ENCODE measurements around the gene ZC3H12A. TPM values are rescaled to one million over a fixed set of nuclear protein-coding genes. Genes with fewer than 3 reads are reported as not detected.

ZC3H12A gene
- total RNA-seq, 4 donors from 2014 or later, result 36.0 to 42.9 (median 39.0) TPM

GRCh38 chr1:37469386-37469785 is 5.0 kb upstream of the ZC3H12A start:
- DNase-seq (ENCODE audit: low spot score in 2 of 2), result no peak
- 86 to 87% methylated on average over 3 of the region's 3 CpGs for WGBS, 2 donors
- no peak overlapping the region for H3K4me3 ChIP-seq (ENCODE audit: low read depth, poor library complexity, severe bottlenecking)
- intact Hi-C loops (cut with DNase I; ENCODE audit: low total_unique reads), result no loop called here
- TF ChIP-seq CTCF (IDR thresholded peaks at IDR 0.05) (no peak), POLR2A (IDR thresholded peaks at IDR 0.05) (no peak)

- TF ChIP-seq CTCF (IDR thresholded peaks at IDR 0.05), result no peak
- TF ChIP-seq POLR2A (IDR thresholded peaks at IDR 0.05), result no peak
- 7% methylated on average over 13 of the region's 13 CpGs for WGBS, 2 donors
- H3K4me3 ChIP-seq (ENCODE audit: low read depth, poor library complexity, severe bottlenecking), result no peak overlapping the region
- intact Hi-C loops (cut with DNase I; ENCODE audit: low total_unique reads), result no loop called here
- DNase-seq (ENCODE audit: low spot score in 2 of 2), result peak in 1 of 2 donors; percentile 94
Measured at GRCh38 chr1:37471345-37472231, 2.8 kb upstream of the ZC3H12A start.

- 66 to 81% methylated on average over 7 of the region's 7 CpGs for WGBS, 2 donors
- TF ChIP-seq POLR2A (IDR thresholded peaks at IDR 0.05) (no peak), CTCF (IDR thresholded peaks at IDR 0.05) (no peak)
- no peak for DNase-seq (ENCODE audit: low spot score in 2 of 2)
- intact Hi-C loops (cut with DNase I; ENCODE audit: low total_unique reads), result no loop called here
- no peak overlapping the region for H3K4me3 ChIP-seq (ENCODE audit: low read depth, poor library complexity, severe bottlenecking)
Measured at GRCh38 chr1:37472281-37472680, 2.1 kb upstream of the ZC3H12A start.

- TF ChIP-seq CTCF (IDR thresholded peaks at IDR 0.05), result no peak
- no peak for TF ChIP-seq POLR2A (IDR thresholded peaks at IDR 0.05)
- DNase-seq (ENCODE audit: low spot score in 2 of 2), result no peak
- no peak overlapping the region for H3K4me3 ChIP-seq (ENCODE audit: low read depth, poor library complexity, severe bottlenecking)
- intact Hi-C loops (cut with DNase I; ENCODE audit: low total_unique reads), result no loop called here
- 70 to 74% methylated on average over 1 of the region's 1 CpG for WGBS, 2 donors
Measured at GRCh38 chr1:37472994-37473393, 1.4 kb upstream of the ZC3H12A start.

DNA sequence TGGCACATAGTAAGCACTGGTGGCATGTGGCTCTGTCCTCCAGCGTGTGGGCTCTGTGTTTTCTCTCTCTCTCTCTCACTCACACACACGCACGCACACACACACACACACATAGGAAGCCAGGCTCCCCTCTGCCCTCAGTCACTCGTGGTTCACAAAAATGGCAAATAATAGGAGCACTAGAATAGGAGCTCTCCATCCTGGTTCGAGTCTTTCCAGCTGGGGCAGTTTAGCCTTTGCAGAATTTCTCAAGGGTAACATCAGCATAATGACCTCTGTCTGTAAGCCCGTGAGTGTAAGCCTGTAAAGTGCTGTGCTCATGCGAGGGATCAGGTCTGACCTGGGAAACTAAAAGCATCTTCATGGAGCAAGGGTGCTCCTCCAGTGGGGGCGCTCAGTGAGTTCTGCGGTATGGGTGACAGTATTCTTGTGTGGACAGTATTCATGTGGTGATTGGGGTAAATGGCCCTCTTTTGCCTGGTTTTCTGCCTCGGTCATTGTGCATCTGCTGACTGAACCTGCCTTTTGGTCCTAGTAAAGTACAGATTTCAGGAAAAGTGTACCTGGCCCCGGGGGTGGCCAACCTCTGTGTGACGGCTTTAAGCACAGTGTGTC is 842 bp upstream of the ZC3H12A start:
- no peak for TF ChIP-seq POLR2A (IDR thresholded peaks at IDR 0.05)
- no peak for TF ChIP-seq CTCF (IDR thresholded peaks at IDR 0.05)
- DNase-seq (ENCODE audit: low spot score in 2 of 2), result no peak
- intact Hi-C loops (cut with DNase I; ENCODE audit: low total_unique reads), result no loop called here
- 15 to 29% methylated on average over 12 of the region's 12 CpGs for WGBS, 2 donors
- H3K4me3 ChIP-seq (ENCODE audit: low read depth, poor library complexity, severe bottlenecking), result peak overlapping the region; percentile 57

Measured in lower leg skin (tissue), 4 donors.